HEK293T (cell line): ENCODE results near the gene ADAMTS17.

Experiments used
- ARNT ChIP-seq: fragments of 450-650 bp; IDR thresholded peaks from 2 replicates; pipeline ENCODE4 v1.6.1; 2017; ENCODE audit warnings: mild to moderate bottlenecking
- BHLHE40 ChIP-seq: fragments of 450-650 bp; IDR thresholded peaks from 2 replicates; pipeline ENCODE4 v1.6.1; 2016; ENCODE audit warnings: mild to moderate bottlenecking, moderate library complexity, borderline replicate concordance
- FOXK2 ChIP-seq: fragments of 450-650 bp; IDR thresholded peaks from 2 replicates; pipeline ENCODE4 v1.6.1; 2016; ENCODE audit warnings: mild to moderate bottlenecking
- FOXM1 ChIP-seq: fragments of 450-650 bp; IDR thresholded peaks from 2 replicates; pipeline ENCODE4 v1.6.1; 2017; ENCODE audit warnings: mild to moderate bottlenecking, borderline replicate concordance
- HDGF ChIP-seq: fragments of 450-650 bp; IDR thresholded peaks from 2 replicates; pipeline ENCODE4 v1.6.1; 2017; ENCODE audit warnings: antibody characterized with exemption, borderline replicate concordance
- L3MBTL2 ChIP-seq: fragments of 450-650 bp; conservative IDR thresholded peaks from 2 replicates; pipeline ENCODE4 v1.6.1; 2016; ENCODE audit warnings: mild to moderate bottlenecking
- NFRKB ChIP-seq: fragments of 450-650 bp; IDR thresholded peaks from 2 replicates; pipeline ENCODE4 v1.6.1; 2016; ENCODE audit warnings: mild to moderate bottlenecking, moderate library complexity
- PKNOX1 ChIP-seq: fragments of 450-650 bp; IDR thresholded peaks from 2 replicates; pipeline ENCODE4 v1.6.1; 2016
- SP1 ChIP-seq: fragments of 450-650 bp; IDR thresholded peaks from 2 replicates; pipeline ENCODE4 v1.6.1; 2017
- SUZ12 ChIP-seq: fragments of 450-650 bp; IDR thresholded peaks from 2 replicates; pipeline ENCODE4 v1.6.1; 2016; ENCODE audit warnings: mild to moderate bottlenecking
- TARDBP ChIP-seq: fragments of 450-650 bp; IDR thresholded peaks from 2 replicates; pipeline ENCODE4 v1.6.1; 2016

GRCh38 chr15:100133001-100133400 is 208.8 kb downstream of the ADAMTS17 start:
- TF ChIP-seq NFRKB (no peak), SP1 (no peak), BHLHE40 (no peak), PKNOX1 (no peak), ARNT (no peak), SUZ12 (no peak), TARDBP (no peak), HDGF (no peak), L3MBTL2 (no peak), FOXM1 (no peak), FOXK2 (no peak)
